Umbilical cord (tissue), 2 donors: ENCODE measurements around the gene KIF12. TPM values are rescaled to one million over a fixed set of nuclear protein-coding genes. Genes with fewer than 3 reads are reported as not detected.
"Not testable (repeated sequence)": the region's sequence is repeated elsewhere in the genome, so short reads cannot be mapped to it uniquely, and the experiment has no call there.

ENCODE experiments used
- DNase-seq: peaks from one replicate; pipeline ENCODE4 v3.0.0-alpha.2; 2015; ENCODE audit warnings: low spot score
- total RNA-seq: library from RNA; depleted of rRNA; stranded (reverse); fragments of >200 nt; gene quantifications from one replicate; pipeline ENCODE4 v1.2.3, GENCODE V29; 2014; ENCODE audit warnings: low replicate concordance; ENCODE audit not compliant: insufficient read depth

KIF12 gene
- total RNA-seq, 1 donor from 2014 or later = not detected

DNA sequence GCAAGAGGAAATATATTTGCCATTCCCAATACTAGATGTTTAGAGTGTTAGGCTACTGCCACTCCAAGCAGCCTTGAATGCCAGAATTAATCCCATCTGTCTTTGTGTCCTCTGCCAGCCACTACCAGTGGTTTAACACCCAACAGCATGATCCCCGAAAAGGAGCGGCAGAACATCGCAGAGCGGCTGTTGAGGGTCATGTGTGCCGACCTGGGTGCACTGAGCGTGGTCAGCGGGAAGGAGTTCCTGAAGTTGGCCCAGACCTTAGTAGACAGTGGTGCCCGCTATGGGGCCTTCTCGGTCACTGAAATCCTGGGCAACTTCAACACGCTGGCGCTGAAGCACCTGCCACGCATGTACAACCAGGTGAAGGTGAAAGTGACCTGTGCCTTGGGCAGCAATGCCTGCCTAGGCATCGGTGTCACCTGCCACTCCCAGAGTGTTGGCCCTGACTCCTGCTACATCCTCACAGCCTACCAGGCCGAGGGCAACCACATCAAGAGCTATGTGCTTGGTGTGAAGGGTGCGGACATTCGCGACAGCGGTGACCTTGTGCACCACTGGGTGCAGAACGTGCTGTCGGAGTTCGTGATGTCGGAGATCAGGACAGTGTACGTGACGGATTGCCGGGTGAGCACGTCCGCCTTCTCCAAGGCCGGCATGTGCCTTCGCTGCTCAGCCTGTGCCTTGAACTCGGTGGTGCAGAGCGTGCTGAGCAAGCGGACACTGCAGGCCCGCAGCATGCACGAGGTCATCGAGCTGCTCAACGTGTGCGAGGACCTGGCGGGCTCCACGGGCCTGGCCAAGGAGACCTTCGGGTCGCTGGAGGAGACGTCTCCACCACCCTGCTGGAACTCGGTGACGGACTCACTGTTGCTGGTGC, 50.3 kb downstream of the KIF12 start:
- DNase-seq = no peak

DNA sequence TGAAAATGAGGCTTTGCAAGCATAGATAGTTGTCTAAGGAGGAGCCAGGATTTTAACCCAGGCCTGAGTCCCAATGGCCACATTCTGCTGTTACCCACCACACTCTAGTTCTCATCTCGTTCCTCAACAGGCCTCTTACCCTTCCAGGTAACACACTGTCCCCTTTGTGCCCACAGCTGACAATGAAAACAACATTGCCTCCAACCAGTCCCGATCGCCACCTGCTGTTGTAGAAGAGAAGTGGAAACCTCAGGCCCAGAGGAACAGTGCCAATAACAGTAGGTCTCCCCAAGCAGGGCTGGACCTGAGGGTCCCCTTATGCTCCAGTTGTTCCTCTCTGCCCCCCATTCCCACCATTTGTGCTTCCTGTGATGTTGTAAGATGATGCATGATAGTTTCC, 51.4 kb downstream of the KIF12 start:
- DNase-seq = no peak

DNA sequence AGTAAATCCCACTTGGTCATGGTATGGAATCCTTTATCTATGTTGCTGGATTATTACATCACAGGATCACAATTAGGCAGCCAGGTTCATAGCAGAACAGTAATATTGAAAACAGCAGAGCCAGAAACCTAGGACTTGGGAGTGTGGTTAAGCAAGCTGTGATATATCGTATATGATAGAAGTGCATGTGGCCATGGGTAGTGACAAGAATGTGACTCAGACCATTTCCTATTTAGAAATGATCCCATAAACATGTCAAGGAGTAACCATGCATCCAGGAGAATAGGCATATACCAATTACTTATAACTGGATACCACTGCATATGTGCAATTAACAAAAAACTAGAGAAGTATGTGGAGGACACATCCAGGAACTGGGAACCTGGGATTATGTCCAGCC, 52.2 kb downstream of the KIF12 start:
- no peak for DNase-seq

GRCh38 chr9:114046237-114046755, 52.8 kb downstream of the KIF12 start:
- no peak for DNase-seq

- DNase-seq = not testable (repeated sequence)
These were observed 55.4 kb downstream of the KIF12 start for GRCh38 chr9:114043660-114044059.

Other genes with a start within 250 kb of the KIF12 start
- 12.3 TPM for gene ZNF618, start 223.0 kb downstream of the KIF12 start, total RNA-seq
- not detected for gene AMBP, start 21.0 kb downstream of the KIF12 start, total RNA-seq
- 12.3 TPM for gene COL27A1, start 56.2 kb upstream of the KIF12 start, total RNA-seq
- gene ORM1, start 223.8 kb upstream of the KIF12 start, total RNA-seq = not detected
- gene ORM2, start 230.6 kb upstream of the KIF12 start, total RNA-seq = not detected